IPS-18c (cell line): ENCODE data around the gene CHODL.

Source experiments
- H3K4me3 ChIP-seq: 2 replicates; pipeline ENCODE4 v1.7.0; 2013; ENCODE audit warnings: low read depth, mild to moderate bottlenecking, low read length, moderate library complexity; ENCODE audit not compliant: insufficient read depth
- H3K9me3 ChIP-seq: one replicate; pipeline ENCODE4 v1.6.1; 2013; ENCODE audit warnings: mild to moderate bottlenecking, low read length, moderate library complexity; ENCODE audit not compliant: control insufficient read depth, insufficient read depth

CHODL gene, protein sequence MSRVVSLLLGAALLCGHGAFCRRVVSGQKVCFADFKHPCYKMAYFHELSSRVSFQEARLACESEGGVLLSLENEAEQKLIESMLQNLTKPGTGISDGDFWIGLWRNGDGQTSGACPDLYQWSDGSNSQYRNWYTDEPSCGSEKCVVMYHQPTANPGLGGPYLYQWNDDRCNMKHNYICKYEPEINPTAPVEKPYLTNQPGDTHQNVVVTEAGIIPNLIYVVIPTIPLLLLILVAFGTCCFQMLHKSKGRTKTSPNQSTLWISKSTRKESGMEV

GRCh38 chr21:18244671-18245463, at the start of gene CHODL:
Gene CHODL, plus strand, starts transcription at chr21:18244833. Its CDS starts 391 bp downstream, at chr21:18245224.
- no peaks in the 10 kb centered on the region for H3K9me3 ChIP-seq
- peak within 1 kb of the TSS; percentile 56 for H3K4me3 ChIP-seq

GRCh38 chr21:18204931-18205330, 39.7 kb upstream of the CHODL start:
- no peak overlapping the region for H3K4me3 ChIP-seq

GRCh38 chr21:18218331-18218730, 26.3 kb upstream of the CHODL start:
- H3K4me3 ChIP-seq, result no peak overlapping the region
- H3K9me3 ChIP-seq, result peaks cover 2% of the 10 kb centered on the region

More at GRCh38 chr21:18204931-18205330, 39.7 kb upstream of the CHODL start:
- H3K9me3 ChIP-seq, result no peaks in the 10 kb centered on the region

DNA sequence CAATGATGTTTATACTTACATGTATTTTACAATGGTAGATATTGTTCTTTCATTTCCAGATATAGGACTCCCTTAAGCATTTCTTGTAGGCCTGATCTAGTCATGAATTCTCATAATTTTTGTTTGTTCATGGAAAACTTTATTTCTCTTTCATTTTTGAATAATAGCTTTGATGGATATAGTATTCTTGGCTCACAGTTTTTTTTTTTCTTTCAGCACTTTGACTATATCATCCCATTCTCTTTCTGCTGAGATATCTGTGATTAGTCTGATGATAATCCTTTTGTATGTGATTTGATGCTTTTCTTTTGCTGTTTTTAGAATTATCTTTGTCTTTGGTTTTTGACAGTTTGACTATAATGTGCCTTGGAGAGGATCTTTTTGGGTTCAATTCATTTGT, 24.1 kb upstream of the CHODL start:
- Histone ChIP-seq H3K9me3 (peaks cover 2% of the 10 kb centered on the region), H3K4me3 (no peak overlapping the region)

DNA sequence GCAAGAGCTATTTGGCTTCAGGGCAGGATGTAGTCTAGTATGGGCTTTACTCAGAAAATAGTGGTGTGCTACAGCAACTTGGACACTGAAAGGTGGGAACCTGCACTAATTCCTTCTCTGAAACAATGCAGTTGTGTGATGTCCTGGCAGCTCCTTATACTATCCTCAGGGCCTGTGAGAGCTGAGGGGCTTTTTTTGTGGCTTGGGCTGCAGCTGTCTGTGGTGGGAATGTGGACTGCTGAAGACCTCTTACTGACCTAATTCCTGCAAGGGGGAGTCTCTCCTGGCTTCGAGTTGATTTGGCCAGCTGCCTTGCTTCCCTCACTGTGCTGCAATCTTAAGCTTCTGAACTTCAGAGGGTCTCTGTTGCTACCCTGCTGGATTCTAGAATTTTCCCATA, 22.3 kb upstream of the CHODL start:
- no peaks in the 10 kb centered on the region for H3K9me3 ChIP-seq

GRCh38 chr21:18228060-18228739, 16.4 kb upstream of the CHODL start:
- H3K9me3 ChIP-seq, result no peaks in the 10 kb centered on the region
- no peak overlapping the region for H3K4me3 ChIP-seq

More for the DNA sequence above, 22.3 kb upstream of the CHODL start:
- H3K4me3 ChIP-seq, result no peak overlapping the region

DNA sequence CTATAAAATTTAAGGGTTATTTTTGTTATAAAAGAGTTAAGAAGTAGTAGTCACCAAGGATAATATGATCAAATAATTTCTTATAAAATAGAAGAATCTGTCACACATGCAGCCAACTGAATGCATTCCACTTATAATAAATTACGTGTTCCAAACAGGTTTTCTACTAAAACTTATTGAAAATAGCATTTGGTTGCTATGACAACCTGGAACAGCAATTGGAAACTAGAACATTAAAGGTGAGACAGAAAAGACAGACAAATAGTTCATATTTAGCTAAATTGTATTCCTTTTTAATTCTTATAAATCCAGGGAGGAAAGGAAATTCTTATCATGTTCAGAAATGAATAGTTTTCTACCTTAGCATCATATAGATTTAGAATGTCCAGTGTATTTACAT, 9.1 kb upstream of the CHODL start:
- H3K9me3 ChIP-seq, result no peaks in the 10 kb centered on the region
- no peak overlapping the region for H3K4me3 ChIP-seq

DNA sequence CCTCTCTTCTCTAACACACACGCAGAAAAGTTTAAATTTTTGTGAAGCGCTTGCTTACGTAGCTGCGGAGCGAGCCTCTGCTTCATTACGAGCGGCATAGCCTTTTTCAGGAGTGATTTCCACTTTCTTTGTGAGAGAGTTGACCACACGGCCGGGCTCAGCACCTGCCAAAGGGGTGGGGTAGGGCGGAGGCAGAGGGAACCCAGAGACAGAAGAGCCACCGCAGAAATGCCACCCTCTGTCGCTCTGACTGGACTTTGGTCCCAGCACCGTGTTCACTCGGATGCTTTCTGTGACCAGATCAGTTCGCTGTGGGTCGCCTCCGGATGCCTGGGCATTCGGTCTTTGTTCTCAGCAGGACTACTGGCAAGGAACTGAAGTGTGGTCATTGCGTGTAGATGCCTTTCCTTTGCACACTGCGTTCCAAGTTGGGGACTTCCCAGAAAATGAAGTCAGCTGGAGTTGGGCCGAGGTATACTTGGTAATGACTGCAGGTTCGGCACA, 883 bp downstream of the CHODL start:
- H3K4me3 ChIP-seq, result peak overlapping the region; percentile 56
- no peaks in the 10 kb centered on the region for H3K9me3 ChIP-seq

- H3K9me3 ChIP-seq, result no peaks in the 10 kb centered on the region
- no peak overlapping the region for H3K4me3 ChIP-seq
Measured at GRCh38 chr21:18248171-18248570, 3.5 kb downstream of the CHODL start.

DNA sequence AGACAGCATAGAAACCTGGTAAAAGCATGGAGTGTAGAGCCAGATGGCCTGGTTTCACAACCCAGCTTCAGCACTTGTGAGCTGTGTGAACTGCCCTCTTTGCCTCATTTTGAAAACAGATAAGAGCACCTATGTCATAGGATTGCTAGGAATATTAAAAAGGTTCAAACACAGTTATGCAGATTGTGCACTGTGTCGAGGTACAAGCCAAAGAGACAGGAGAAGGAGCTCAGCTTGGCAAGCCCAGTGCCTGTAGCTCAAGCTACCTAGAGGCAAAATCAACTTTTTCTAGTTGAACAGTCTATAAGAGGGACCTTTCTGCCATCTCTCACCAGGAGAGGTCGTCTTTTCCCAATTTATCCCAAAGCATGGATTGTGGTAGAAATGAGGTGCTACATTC, 5.0 kb downstream of the CHODL start:
- H3K9me3 ChIP-seq, result no peaks in the 10 kb centered on the region
- no peak overlapping the region for H3K4me3 ChIP-seq

GRCh38 chr21:18251065-18251464, 6.4 kb downstream of the CHODL start:
- no peaks in the 10 kb centered on the region for H3K9me3 ChIP-seq

GRCh38 chr21:18252256-18252655, 7.6 kb downstream of the CHODL start:
- Histone ChIP-seq H3K9me3 (no peaks in the 10 kb centered on the region), H3K4me3 (no peak overlapping the region)

More at GRCh38 chr21:18251065-18251464, 6.4 kb downstream of the CHODL start:
- H3K4me3 ChIP-seq, result no peak overlapping the region

DNA sequence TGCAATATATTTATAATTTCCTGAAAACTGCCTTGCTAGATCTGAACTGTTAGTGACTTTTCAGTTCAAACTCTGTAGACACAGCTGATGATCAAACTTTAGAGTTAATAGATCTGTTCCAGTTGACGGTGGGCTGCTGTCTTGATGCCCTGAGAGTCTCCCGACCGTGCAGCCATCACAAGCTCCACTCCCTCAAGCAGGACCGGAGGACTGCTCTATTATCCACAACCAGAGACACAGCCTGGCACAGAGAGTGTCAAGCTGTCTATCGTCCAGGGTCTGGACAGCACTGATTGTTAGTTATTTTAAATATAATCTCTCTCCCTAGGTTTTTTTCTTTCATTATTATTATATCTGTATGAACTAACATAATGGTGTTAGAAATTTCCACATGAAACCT, 8.0 kb downstream of the CHODL start:
- no peaks in the 10 kb centered on the region for H3K9me3 ChIP-seq

DNA sequence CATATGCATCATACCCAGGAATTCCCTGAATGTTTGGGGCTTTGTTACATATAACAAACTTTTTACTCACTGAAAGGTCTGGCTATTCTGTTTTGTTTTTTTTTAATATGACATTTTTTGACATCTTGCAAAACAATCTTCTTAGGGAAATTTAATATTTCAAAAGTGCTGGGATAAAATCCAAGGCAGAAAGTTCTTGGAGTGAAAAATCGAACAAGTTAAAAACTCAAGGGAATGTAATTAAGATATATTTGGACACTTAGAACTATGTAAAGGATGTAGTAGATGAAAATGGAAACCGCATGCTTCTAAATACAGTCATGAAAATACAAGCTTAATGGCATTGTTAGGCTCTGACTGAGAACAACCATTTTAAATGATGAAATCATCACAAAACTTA, 8.6 kb downstream of the CHODL start:
- Histone ChIP-seq H3K9me3 (no peaks in the 10 kb centered on the region), H3K4me3 (no peak overlapping the region)

More for the DNA sequence above, 8.0 kb downstream of the CHODL start:
- no peak overlapping the region for H3K4me3 ChIP-seq

DNA sequence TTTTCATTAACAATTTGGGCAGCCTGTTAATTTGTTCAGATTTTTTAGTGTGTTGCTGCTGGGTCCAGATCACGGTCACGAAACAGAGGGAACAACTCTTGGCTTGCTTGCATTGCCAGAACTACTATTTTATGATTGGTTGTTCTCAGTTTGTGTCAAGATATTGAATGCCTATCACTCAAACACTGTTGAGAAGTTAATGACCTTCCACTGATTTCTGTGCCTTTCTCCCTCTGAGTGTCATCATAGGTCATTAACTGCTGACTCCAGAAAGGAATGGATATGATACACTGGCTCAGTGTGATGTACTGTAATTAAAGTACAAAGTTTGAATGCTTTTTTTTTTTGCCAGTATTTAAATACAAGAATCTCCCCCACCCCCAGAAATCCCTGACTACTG, 9.2 kb downstream of the CHODL start:
- Histone ChIP-seq H3K9me3 (no peaks in the 10 kb centered on the region), H3K4me3 (no peak overlapping the region)

GRCh38 chr21:18265944-18266343, 21.3 kb downstream of the CHODL start:
- Histone ChIP-seq H3K9me3 (no peaks in the 10 kb centered on the region), H3K4me3 (no peak overlapping the region)

- Histone ChIP-seq H3K4me3 (no peak overlapping the region), H3K9me3 (no peaks in the 10 kb centered on the region)
Measured at GRCh38 chr21:18267496-18267895, 22.9 kb downstream of the CHODL start.

DNA sequence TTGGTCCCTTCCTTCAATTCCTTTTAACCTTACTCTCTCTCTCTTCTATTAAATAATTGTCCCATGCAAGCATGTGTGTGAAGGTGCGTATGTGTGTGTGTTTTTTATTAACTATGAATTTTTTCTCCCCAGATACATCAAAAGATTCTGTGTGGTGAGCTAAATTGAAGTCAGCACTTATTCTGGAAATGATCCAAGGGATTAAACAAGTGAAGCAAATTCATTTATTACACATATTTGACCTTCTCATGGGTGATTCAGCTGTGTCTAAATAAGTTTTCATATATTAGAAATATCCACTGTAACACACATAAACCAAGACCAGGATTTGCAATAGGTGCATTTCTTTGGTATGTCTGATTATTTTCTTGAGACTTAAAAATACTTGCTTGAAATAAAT, 24.3 kb downstream of the CHODL start:
- Histone ChIP-seq H3K4me3 (no peak overlapping the region), H3K9me3 (no peaks in the 10 kb centered on the region)
